ENCODE measurements around the gene FAIM2.
"Not testable (repeated sequence)": the region's sequence is repeated elsewhere in the genome, so short reads cannot be mapped to it uniquely, and the experiment has no call there.

The FAIM2 gene

GRCh38 chr12:49872381-49872780, 31.3 kb downstream of the FAIM2 start:
- DNase-seq (ENCODE audit: low spot score) = no peak
- no peak for TF ChIP-seq CTCF (IDR thresholded peaks at IDR 0.05; ENCODE audit: borderline replicate concordance, control extremely low read depth, extremely low read depth, insufficient read depth, missing control alignments)
- in situ Hi-C loops (cut with MboI; ENCODE audit: low sequenced_read_pairs, unreplicated experiment) = no loop called here

- in situ Hi-C loops (cut with MboI; ENCODE audit: low sequenced_read_pairs, unreplicated experiment); DNase-seq (ENCODE audit: low spot score): not testable (repeated sequence)
These were observed 31.9 kb downstream of the FAIM2 start for GRCh38 chr12:49871811-49872251.

GRCh38 chr12:49871263-49871561, 32.5 kb downstream of the FAIM2 start:
- no peak for DNase-seq (ENCODE audit: low spot score)
- no peak for TF ChIP-seq CTCF (IDR thresholded peaks at IDR 0.05; ENCODE audit: borderline replicate concordance, control extremely low read depth, extremely low read depth, insufficient read depth, missing control alignments)
- in situ Hi-C loops (cut with MboI; ENCODE audit: low sequenced_read_pairs, unreplicated experiment) = no loop called here

GRCh38 chr12:49870501-49871262, 33.0 kb downstream of the FAIM2 start:
- DNase-seq (ENCODE audit: low spot score) = no peak
- TF ChIP-seq CTCF (IDR thresholded peaks at IDR 0.05; ENCODE audit: borderline replicate concordance, control extremely low read depth, extremely low read depth, insufficient read depth, missing control alignments) = no peak
- in situ Hi-C loops (cut with MboI; ENCODE audit: low sequenced_read_pairs, unreplicated experiment) = no loop called here

GRCh38 chr12:49869816-49870500, 33.7 kb downstream of the FAIM2 start:
- TF ChIP-seq CTCF (IDR thresholded peaks at IDR 0.05; ENCODE audit: borderline replicate concordance, control extremely low read depth, extremely low read depth, insufficient read depth, missing control alignments) = no peak
- no peak for DNase-seq (ENCODE audit: low spot score)
- in situ Hi-C loops (cut with MboI; ENCODE audit: low sequenced_read_pairs, unreplicated experiment) = no loop called here

GRCh38 chr12:49868952-49869815, 34.5 kb downstream of the FAIM2 start:
- in situ Hi-C loops (cut with MboI; ENCODE audit: low sequenced_read_pairs, unreplicated experiment) = no loop called here
- DNase-seq (ENCODE audit: low spot score) = no peak
- no peak for TF ChIP-seq CTCF (IDR thresholded peaks at IDR 0.05; ENCODE audit: borderline replicate concordance, control extremely low read depth, extremely low read depth, insufficient read depth, missing control alignments)
